Right lobe of liver (tissue), 6 donors: Measurements from ENCODE around the gene KCNH2. TPM values are rescaled to one million over a fixed set of nuclear protein-coding genes. Genes with fewer than 3 reads are reported as not detected.

Experiments
- ATAC-seq, 4 donors: fragments of 200-7000 bp; cut with Tn5 transposase; one replicate each; pipeline ENCODE4 v1.9.1; 2020; ENCODE audit warnings: mild to moderate bottlenecking in 4 of 4, moderate library complexity in 4 of 4
- DNase-seq, 3 donors: peaks; one replicate each; pipeline ENCODE4 v3.0.0-alpha.2; 2020
- H3K27ac ChIP-seq, 3 donors: fragments of 200-600 bp; one replicate each; pipeline ENCODE4 v1.8.0; 2022
- H3K27me3 ChIP-seq, 2 donors: fragments of 200-600 bp; one replicate each; pipeline ENCODE4 v1.8.0; 2022
- H3K36me3 ChIP-seq, 4 donors: fragments of 200-600 bp; sonication (generic) in 1 of 4; one replicate each; pipeline versions ENCODE4 v1.5.1 to v1.8.0; 2017 to 2022; ENCODE audit warnings: control low read depth in 1 of 4
- H3K4me1 ChIP-seq, 4 donors: fragments of 200-600 bp; sonication (generic) in 1 of 4; one replicate each; pipeline versions ENCODE4 v1.5.1 to v1.8.0; 2017 to 2022; ENCODE audit warnings: control low read depth in 1 of 4
- H3K4me3 ChIP-seq, 3 donors: fragments of 200-600 bp; one replicate each; pipeline ENCODE4 v1.8.0; 2022
- H3K9me3 ChIP-seq, 4 donors: fragments of 200-600 bp; sonication (generic) in 1 of 4; one replicate each; pipeline versions ENCODE4 v1.5.1 to v1.8.0; 2017 to 2022; ENCODE audit warnings: control low read depth in 1 of 4
- CTCF ChIP-seq, 4 donors: fragments of 200-600 bp in 3 of 4; fragments of 450-650 bp in 1 of 4; IDR thresholded peaks; one replicate each; pipeline versions ENCODE4 v1.5.1 to v1.8.0; 2016 to 2022; ENCODE audit warnings: antibody characterized with exemption in 4 of 4, mild to moderate bottlenecking in 2 of 4
- POLR2A ChIP-seq: fragments of 450-650 bp; IDR thresholded peaks from one replicate; pipeline ENCODE4 v1.6.1; 2017; ENCODE audit warnings: antibody characterized with exemption, mild to moderate bottlenecking
- WGBS: methylation state at CpG from one replicate; pipeline ENCODE4 v1.1.6; 2018; ENCODE audit warnings: low coverage, low lambda C conversion rate; ENCODE audit not compliant: insufficient coverage; ENCODE audit errors: missing lambda C conversion rate; 5-methylcytosine and 5-hydroxymethylcytosine counted together
- intact Hi-C, 2 donors: fragments of 100-400 bp; cut with DNase I; formaldehyde crosslinking; loops; one replicate each; pipeline versions ENCODE4 v1.11.2 to v1.14.1; 2022
- total RNA-seq, 6 experiments: library from RNA; depleted of rRNA in 2 of 6; stranded (reverse); fragments of >200 nt in 2 of 6; fragmentation: NEBNext Ultra II Directional in 3 of 6; extraction: Animal tissue kit (Norgen Biotek cat#: 25700) in 3 of 6; gene quantifications; one replicate each; pipeline versions ENCODE4 v1.1.0 to v1.2.4, GENCODE V29; 2016 to 2023
- donor health status: DM: no; HTN: yes; CAD: no.
- donor health status: DM: no; HTN: no; CAD: no.
- donor health status: DM: no; HTN: no; CAD: no.
- donor health status: DM: no; HTN: yes; CAD: no.
- donor health status: DM: no; HTN: yes; CAD: no.

KCNH2 gene
- total RNA-seq, 6 experiments from 2014 or later: 0.11 to 0.69 (median 0.18) TPM; not detected in 1

- no peak overlapping the region for H3K27ac ChIP-seq
- no peak for TF ChIP-seq POLR2A
- TF ChIP-seq CTCF (IDR thresholded peaks at IDR 0.05): no peak
- DNase-seq (no peak), ATAC-seq (no peak)
- WGBS: 59% methylated on average over 7 of the region's 15 CpGs
- H3K27me3 ChIP-seq: no peaks in the 10 kb centered on the region
- intact Hi-C loops: no loop called here
- no peaks in the 10 kb centered on the region for H3K9me3 ChIP-seq
- no peaks in the 10 kb centered on the region for H3K4me1 ChIP-seq
- H3K4me3 ChIP-seq: no peak overlapping the region
- H3K36me3 ChIP-seq: no peaks in the 10 kb centered on the region
These were observed 9.9 kb downstream of the KCNH2 start for GRCh38 chr7:150968056-150968733.

GRCh38 chr7:150967349-150967748 is 10.8 kb downstream of the KCNH2 start:
- DNase-seq (no peak), ATAC-seq (no peak)
- H3K4me3 ChIP-seq: no peak overlapping the region
- intact Hi-C loops: no loop called here
- TF ChIP-seq CTCF (IDR thresholded peaks at IDR 0.05): no peak
- TF ChIP-seq POLR2A: no peak
- no peaks in the 10 kb centered on the region for H3K9me3 ChIP-seq
- H3K36me3 ChIP-seq: no peaks in the 10 kb centered on the region
- no peaks in the 10 kb centered on the region for H3K27me3 ChIP-seq
- 41% methylated on average over 6 of the region's 6 CpGs for WGBS
- no peak overlapping the region for H3K27ac ChIP-seq
- H3K4me1 ChIP-seq: no peaks in the 10 kb centered on the region

- Histone ChIP-seq H3K36me3 (no peaks in the 10 kb centered on the region), H3K9me3 (no peaks in the 10 kb centered on the region), H3K27ac (no peak overlapping the region), H3K4me3 (no peak overlapping the region), H3K27me3 (no peaks in the 10 kb centered on the region), H3K4me1 (no peaks in the 10 kb centered on the region)
- no peak for DNase-seq
- no CpG with 5 or more reads among the region's 1 CpG for WGBS
- ATAC-seq: no peak
- intact Hi-C loops: no loop called here
- TF ChIP-seq POLR2A: no peak
- no peak for TF ChIP-seq CTCF (IDR thresholded peaks at IDR 0.05)
These were observed 12.1 kb downstream of the KCNH2 start for GRCh38 chr7:150966002-150966401.

GRCh38 chr7:150965273-150965830 is 12.8 kb downstream of the KCNH2 start:
- Histone ChIP-seq H3K4me1 (no peaks in the 10 kb centered on the region), H3K27me3 (no peaks in the 10 kb centered on the region), H3K27ac (no peak overlapping the region), H3K4me3 (no peak overlapping the region), H3K36me3 (no peaks in the 10 kb centered on the region), H3K9me3 (no peaks in the 10 kb centered on the region)
- no peak for TF ChIP-seq CTCF (IDR thresholded peaks at IDR 0.05)
- TF ChIP-seq POLR2A: no peak
- intact Hi-C loops: no loop called here
- 36% methylated on average over 7 of the region's 16 CpGs for WGBS
- DNase-seq (no peak), ATAC-seq (no peak)
